Peyer's patch (tissue), 4 donors: ENCODE data around the gene TULP3.

ENCODE experiments used
- POLR2A ChIP-seq, 2 donors: fragments of 450-650 bp; IDR thresholded peaks; one replicate each; pipeline ENCODE4 v1.5.1; 2017; ENCODE audit warnings: antibody characterized with exemption in 2 of 2, mild to moderate bottlenecking in 2 of 2, moderate library complexity in 2 of 2
- TF ChIP-seq, protein P1 (sequence below), 6 experiments: fragments of 450-650 bp in 4 of 6; fragments of 200-600 bp in 2 of 6; sonication (generic) in 1 of 6; IDR thresholded peaks; one replicate each; pipeline ENCODE4 v1.5.1; 2017 to 2019; ENCODE audit warnings: antibody characterized with exemption in 6 of 6, mild to moderate bottlenecking in 3 of 6, moderate library complexity in 1 of 6

DNA sequence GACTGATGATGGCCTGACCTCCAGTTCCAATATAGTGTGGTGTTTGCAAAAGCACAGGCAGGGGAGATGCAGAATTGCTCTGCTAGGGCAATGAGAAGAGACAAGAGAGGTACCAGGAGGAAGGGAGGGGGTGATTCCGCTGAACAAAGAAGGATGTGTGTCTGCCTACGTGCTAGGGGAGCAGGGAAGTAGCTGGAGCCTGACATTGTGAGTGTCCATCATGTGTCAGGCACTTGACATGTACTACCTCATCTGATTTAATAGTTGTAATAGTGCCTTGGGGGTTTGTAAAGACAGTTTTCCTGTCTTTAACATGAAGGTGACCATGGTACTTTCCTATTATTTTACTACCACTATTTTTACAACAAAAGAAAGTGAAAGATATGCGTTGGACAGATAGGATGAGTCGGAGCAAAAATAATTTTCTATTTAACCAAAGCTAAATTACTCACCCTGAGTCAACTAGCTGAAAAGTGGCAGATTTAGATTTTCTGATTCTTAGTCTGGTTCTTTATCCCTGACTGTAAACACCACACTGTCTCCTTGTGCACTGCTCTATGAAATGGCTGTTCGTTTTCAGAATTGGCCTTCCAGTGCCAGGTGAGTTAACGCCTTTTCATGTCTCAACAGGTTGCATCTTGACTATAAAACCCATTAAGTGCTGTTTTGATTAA, 34.8 kb downstream of the TULP3 start:
- TF ChIP-seq POLR2A (IDR thresholded peaks at IDR 0.05), result no peak
- TF ChIP-seq, protein P1, sequence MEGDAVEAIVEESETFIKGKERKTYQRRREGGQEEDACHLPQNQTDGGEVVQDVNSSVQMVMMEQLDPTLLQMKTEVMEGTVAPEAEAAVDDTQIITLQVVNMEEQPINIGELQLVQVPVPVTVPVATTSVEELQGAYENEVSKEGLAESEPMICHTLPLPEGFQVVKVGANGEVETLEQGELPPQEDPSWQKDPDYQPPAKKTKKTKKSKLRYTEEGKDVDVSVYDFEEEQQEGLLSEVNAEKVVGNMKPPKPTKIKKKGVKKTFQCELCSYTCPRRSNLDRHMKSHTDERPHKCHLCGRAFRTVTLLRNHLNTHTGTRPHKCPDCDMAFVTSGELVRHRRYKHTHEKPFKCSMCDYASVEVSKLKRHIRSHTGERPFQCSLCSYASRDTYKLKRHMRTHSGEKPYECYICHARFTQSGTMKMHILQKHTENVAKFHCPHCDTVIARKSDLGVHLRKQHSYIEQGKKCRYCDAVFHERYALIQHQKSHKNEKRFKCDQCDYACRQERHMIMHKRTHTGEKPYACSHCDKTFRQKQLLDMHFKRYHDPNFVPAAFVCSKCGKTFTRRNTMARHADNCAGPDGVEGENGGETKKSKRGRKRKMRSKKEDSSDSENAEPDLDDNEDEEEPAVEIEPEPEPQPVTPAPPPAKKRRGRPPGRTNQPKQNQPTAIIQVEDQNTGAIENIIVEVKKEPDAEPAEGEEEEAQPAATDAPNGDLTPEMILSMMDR (IDR thresholded peaks at IDR 0.05), result no peak
